HepG2 (cell line): ENCODE data around the gene SH2D5. TPM values are rescaled to one million over a fixed set of nuclear protein-coding genes. Genes with fewer than 3 reads are reported as not detected.
"Not testable (repeated sequence)": the region's sequence is repeated elsewhere in the genome, so short reads cannot be mapped to it uniquely, and the experiment has no call there.

Experiments used
- ATAC-seq: fragments of 200-7000 bp; cut with Tn5 transposase; 3 replicates; pipeline ENCODE4 v1.9.1; 2020; ENCODE audit warnings: mild to moderate bottlenecking, moderate library complexity
- BruUV-seq: library from RNA; stranded (reverse); fragments of 400-500 nt; replicated peaks from 2 replicates; lab custom pipeline; 2021; lab: Mats Ljungman, UMichigan
- CTCF ChIA-PET: fragments of 300-600 bp; formaldehyde crosslinking; extraction: SDS; loops from one replicate; lab custom pipeline; 2021; ENCODE audit warnings: low total read pairs, inconsistent platforms, low intra/inter-chr PET ratio; lab: Yijun Ruan, JAX
- POLR2A ChIA-PET: fragments of 350-600 bp; sonication (Branson Sonifier 250); formaldehyde crosslinking; loops from one replicate; lab custom pipeline; 2020; ENCODE audit warnings: antibody characterized with exemption, inconsistent platforms; lab: Yijun Ruan, JAX
- DNase-seq: peaks from one replicate; pipeline ENCODE4 v3.0.0-alpha.2; 2015; ENCODE audit warnings: low spot score
- FAIRE-seq: peaks from 3 replicates; lab custom pipeline; 2011; peaks lifted over from hg19 to GRCh38; lab: Jason Lieb, UNC
- H2AFZ ChIP-seq: one replicate; pipeline ENCODE4 v1.6.1; 2011; ENCODE audit warnings: low read length, inconsistent platforms
- H3K27ac ChIP-seq: fragments of 300-600 bp; 3 replicates; pipeline ENCODE4 v1.8.0; 2011; ENCODE audit warnings: mixed run types, mild to moderate bottlenecking, mixed read lengths, low read length, inconsistent platforms; ENCODE audit not compliant: insufficient read depth; ENCODE audit errors: extremely low read length
- H3K27me3 ChIP-seq, 2 experiments: fragments of 200-600 bp in 1 of 2; 2 replicates in 1 of 2; 3 replicates in 1 of 2; pipeline versions ENCODE4 v1.6.0 to v1.8.0; 2011; ENCODE audit warnings: low read length in 2 of 2, mild to moderate bottlenecking in 2 of 2, moderate library complexity in 2 of 2, inconsistent platforms in 1 of 2; ENCODE audit not compliant: insufficient read depth in 2 of 2, control insufficient read depth in 1 of 2
- H3K36me3 ChIP-seq, 2 experiments: fragments of 200-600 bp in 1 of 2; replicated peaks in 1 of 2; 2 replicates in 1 of 2; 3 replicates in 1 of 2; pipeline versions ENCODE4 v1.5.1 to v1.8.0; 2011; ENCODE audit warnings: low read length in 2 of 2, inconsistent platforms in 1 of 2; ENCODE audit not compliant: insufficient read depth in 2 of 2, control insufficient read depth in 1 of 2
- H3K4me1 ChIP-seq: 2 replicates; pipeline ENCODE4 v1.5.1; 2012; ENCODE audit warnings: low read length, inconsistent platforms; ENCODE audit not compliant: insufficient read depth
- H3K4me2 ChIP-seq: 2 replicates; pipeline ENCODE4 v1.6.0; 2011; ENCODE audit warnings: low read depth, low read length, inconsistent platforms
- H3K4me3 ChIP-seq, 3 experiments: fragments of 200-600 bp in 1 of 3; sonication (generic), shearing (Covaris generic) in 1 of 3; replicated peaks in 1 of 3; 2 replicates each; pipeline ENCODE4 v1.5.1; 2011 to 2016; ENCODE audit warnings: low read length in 3 of 3, inconsistent platforms in 2 of 3, low read depth in 2 of 3, mild to moderate bottlenecking in 2 of 3, control low read depth in 1 of 3, mixed read lengths in 1 of 3; ENCODE audit not compliant: insufficient read depth in 1 of 3
- H3K79me2 ChIP-seq: one replicate; pipeline ENCODE4 v1.6.1; 2011; ENCODE audit warnings: low read length, inconsistent platforms; ENCODE audit not compliant: insufficient read depth
- H3K9ac ChIP-seq: 2 replicates; pipeline ENCODE4 v1.6.0; 2011; ENCODE audit warnings: mild to moderate bottlenecking, low read depth, low read length, inconsistent platforms; ENCODE audit not compliant: insufficient read depth
- H3K9me3 ChIP-seq: 2 replicates; pipeline ENCODE4 v1.5.1; 2012; ENCODE audit warnings: mild to moderate bottlenecking, low read length
- H4K20me1 ChIP-seq: 2 replicates; pipeline ENCODE4 v1.6.0; 2011; ENCODE audit warnings: inconsistent platforms, mild to moderate bottlenecking, low read length, moderate library complexity; ENCODE audit not compliant: insufficient read depth
- ATF7 ChIP-seq, 2 experiments: fragments of 450-650 bp in 1 of 2; sonication (generic) in 1 of 2; formaldehyde crosslinking in 1 of 2; IDR thresholded peaks; 2 replicates each; pipeline versions ENCODE4 v1.4.0 to v1.6.1; 2016 to 2020; ENCODE audit warnings: antibody characterized with exemption in 1 of 2, mild to moderate bottlenecking in 1 of 2, missing genetic modification reagents in 1 of 2
- STAG1 ChIP-seq: sonication (generic); formaldehyde crosslinking; IDR thresholded peaks from 2 replicates; pipeline ENCODE4 v1.4.0; 2020; ENCODE audit warnings: missing genetic modification reagents
- ZNF777 ChIP-seq: sonication (generic); formaldehyde crosslinking; IDR thresholded peaks from 2 replicates; pipeline ENCODE4 v1.4.0; 2020; ENCODE audit warnings: missing genetic modification reagents
- WGBS: methylation state at CpG from one replicate; pipeline ENCODE4 v1.1.6; 2017; ENCODE audit warnings: low lambda C conversion rate; 5-methylcytosine and 5-hydroxymethylcytosine counted together
- in situ Hi-C: cut with HindIII; loops from 2 replicates; pipeline ENCODE4 v1.10.0; 2017; ENCODE audit warnings: low pct_unique_long_range_greater_than_20kb; ENCODE audit not compliant: extremely low pct_ligation_motif_present
- intact Hi-C: fragments of 100-400 bp; cut with micrococcal nuclease; formaldehyde crosslinking; loops from one replicate; pipeline ENCODE4 v1.10.0; 2022; ENCODE audit not compliant: unreplicated experiment
- polyA plus RNA-seq, 8 experiments: library from polyadenylated mRNA; depleted of rRNA in 3 of 8; stranded (reverse) in 7 of 8; unstranded in 1 of 8; fragments of >200 nt; fragmentation: Illumina TruSeq in 4 of 8; extraction: Trizol in 4 of 8; gene quantifications; 2 replicates each; pipeline versions ENCODE4 v1.2.1 to v1.2.3, GENCODE V29; 2011 to 2016; ENCODE audit warnings: low read depth in 4 of 8, missing spikeins in 1 of 8, mixed read lengths in 1 of 8; ENCODE audit not compliant: insufficient read depth in 1 of 8
- total RNA-seq, 5 experiments: library from RNA; depleted of rRNA; stranded (reverse); fragments of >200 nt; fragmentation: Illumina TruSeq; extraction: Trizol; gene quantifications; 2 replicates each; pipeline ENCODE4 v1.2.3, GENCODE V29; 2016; ENCODE audit warnings: low read depth in 1 of 5
- TF ChIP-seq, protein P1 (sequence below), 2 experiments: fragments of 450-650 bp in 1 of 2; sonication (generic) in 1 of 2; formaldehyde crosslinking; IDR thresholded peaks; 2 replicates each; pipeline versions ENCODE4 v1.5.0 to v1.8.0; 2020 to 2022; ENCODE audit warnings: mild to moderate bottlenecking in 1 of 2, missing genetic modification reagents in 1 of 2
- TF ChIP-seq, protein P2 (sequence below): sonication (generic); formaldehyde crosslinking; IDR thresholded peaks from 2 replicates; pipeline ENCODE4 v1.9.0; 2021; ENCODE audit warnings: missing genetic modification reagents, borderline replicate concordance
- TF ChIP-seq, protein P3 (sequence below): sonication (generic); formaldehyde crosslinking; IDR thresholded peaks from 2 replicates; pipeline ENCODE4 v1.4.0; 2020; ENCODE audit warnings: low read depth, mild to moderate bottlenecking, missing genetic modification reagents
- TF ChIP-seq, protein P4 (sequence below): IDR thresholded peaks from 2 replicates; pipeline ENCODE4 v1.6.1; 2018; ENCODE audit warnings: missing genetic modification reagents

Gene SH2D5
- total and polyA plus RNA-seq, 2 of the 13 experiments (the other 11 are each of a cell fraction or from before 2014, with no cell fraction given), result 1.2 to 3.4 TPM

DNA sequence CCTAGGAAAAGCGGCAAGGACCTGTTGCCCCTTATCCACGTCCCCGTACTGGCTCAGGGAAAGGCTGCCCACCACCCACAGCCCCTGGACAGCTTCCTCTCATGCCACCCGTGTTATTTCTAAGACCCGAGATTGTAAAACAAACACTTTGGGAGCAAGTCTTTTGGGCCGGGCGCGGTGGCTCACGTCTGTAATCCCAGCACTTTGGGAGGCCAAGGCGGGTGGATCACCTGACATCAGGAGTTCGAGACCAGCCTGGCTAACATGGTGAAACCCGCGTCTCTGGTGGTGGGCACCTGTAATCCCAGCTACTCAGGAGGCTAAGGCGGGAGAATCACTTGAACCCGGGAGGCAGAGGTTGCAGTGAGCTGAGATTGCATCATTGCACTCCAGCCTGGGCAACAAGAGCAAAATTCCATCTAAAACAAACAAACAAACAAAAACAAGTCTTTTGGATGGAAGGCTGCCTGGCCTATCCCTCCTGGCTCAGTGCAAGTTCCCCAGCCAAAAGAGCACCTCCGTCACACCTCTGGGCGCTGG is 14.1 kb downstream of the SH2D5 start:
- POLR2A ChIA-PET, result interaction anchor here (1.2 kb wide), 1 partner anchor 69 kb away, joined by 5 read pairs; the partner anchor contains the start of gene HP1BP3
- H3K9me3 ChIP-seq; ATAC-seq; H3K79me2 ChIP-seq; H4K20me1 ChIP-seq; intact Hi-C loops; FAIRE-seq; H2AFZ ChIP-seq; H3K27ac ChIP-seq; BruUV-seq; H3K9ac ChIP-seq; DNase-seq; in situ Hi-C loops; CTCF ChIA-PET; H3K36me3 ChIP-seq; TF ChIP-seq ATF7 (CRISPR knock-in tag; IDR thresholded peaks at IDR 0.05): not testable (repeated sequence)
- TF ChIP-seq, protein P1, sequence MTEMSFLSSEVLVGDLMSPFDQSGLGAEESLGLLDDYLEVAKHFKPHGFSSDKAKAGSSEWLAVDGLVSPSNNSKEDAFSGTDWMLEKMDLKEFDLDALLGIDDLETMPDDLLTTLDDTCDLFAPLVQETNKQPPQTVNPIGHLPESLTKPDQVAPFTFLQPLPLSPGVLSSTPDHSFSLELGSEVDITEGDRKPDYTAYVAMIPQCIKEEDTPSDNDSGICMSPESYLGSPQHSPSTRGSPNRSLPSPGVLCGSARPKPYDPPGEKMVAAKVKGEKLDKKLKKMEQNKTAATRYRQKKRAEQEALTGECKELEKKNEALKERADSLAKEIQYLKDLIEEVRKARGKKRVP (CRISPR knock-in tag; IDR thresholded peaks at IDR 0.05), result 0 out of 4 replicates have a peak, but pooled peaks of 1 of the 2 experiments have one; percentile 34
- 0 out of 2 replicates have a peak, but pooled peaks have one; percentile 20 for TF ChIP-seq ATF7 (IDR thresholded peaks at IDR 0.05)
- Histone ChIP-seq H3K27me3 (peaks cover 8 to 28% of the 10 kb centered on the region in 2 experiments), H3K4me2 (peak overlapping the region; percentile 74), H3K4me1 (peaks cover 27% of the 10 kb centered on the region), H3K4me3 (peak overlapping the region in 1 of 3 experiments; percentile 64; a peak in 1 of 6 replicates)
- 63% methylated on average over 15 of the region's 17 CpGs for WGBS

DNA sequence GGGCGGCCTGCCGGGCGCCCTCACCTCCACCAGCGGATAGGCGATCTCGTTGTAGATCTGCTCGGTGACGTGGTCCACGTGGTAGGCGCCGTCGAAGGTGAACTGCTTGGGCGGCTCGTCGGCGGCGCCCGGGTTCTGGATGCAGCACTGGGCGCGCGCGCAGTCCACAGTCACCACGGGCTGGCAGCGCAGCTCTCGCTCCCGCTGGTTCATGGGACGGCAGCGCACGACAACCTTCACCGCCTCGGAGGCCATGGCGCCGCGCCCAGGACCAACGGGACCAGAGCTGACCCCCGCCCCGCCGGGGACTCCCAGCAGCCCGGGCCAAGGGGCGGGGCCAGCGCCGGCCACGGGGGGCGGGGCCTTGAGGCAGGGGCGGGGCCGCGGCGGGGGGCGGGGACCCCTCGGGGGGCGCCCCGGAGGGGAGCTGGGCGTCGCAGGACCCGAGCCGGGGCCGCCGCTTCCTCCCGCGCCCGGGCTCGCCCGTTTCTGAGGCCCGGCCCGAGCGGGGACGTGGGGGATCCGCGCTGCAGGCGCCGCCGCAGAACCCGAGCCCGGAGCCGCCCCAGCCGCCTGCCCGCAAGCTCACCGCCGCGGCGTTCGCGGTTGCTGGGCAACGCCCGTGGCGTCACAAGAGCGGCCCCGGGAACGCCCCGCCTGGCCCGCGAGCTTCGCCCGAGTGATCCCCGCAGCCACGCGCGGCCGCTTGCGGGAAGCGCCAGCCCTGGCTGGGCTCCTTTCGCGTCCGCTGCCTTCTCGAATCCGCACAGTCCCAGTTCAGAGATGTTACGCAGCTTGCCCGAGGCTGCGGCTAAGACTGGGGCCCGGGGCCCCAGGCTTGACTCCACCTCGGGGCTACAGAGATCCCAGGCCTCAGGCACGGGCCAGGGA is 14.8 kb downstream of the SH2D5 start, which contains the start of gene KIF17:
Gene KIF17 (minus strand): TSS at position 556 of the 891 bp plus-strand sequence. CDS start 301 bp downstream, at position 255.
- ChIA-PET POLR2A (interaction anchor here (0.8 to 1.2 kb wide), 2 partner anchors 16 to 69 kb away, joined by 3 to 5 read pairs; partner anchors contain the start of gene HP1BP3), CTCF (no interaction called here)
- no peak within 1 kb of the TSS for H2AFZ ChIP-seq
- H3K79me2 ChIP-seq, result no peaks in the 10 kb centered on the region
- ATAC-seq (peak; percentile 61), DNase-seq (no peak), FAIRE-seq (no peak)
- no peak within 1 kb of the TSS for H3K9ac ChIP-seq
- H4K20me1 ChIP-seq, result no peaks in the 10 kb centered on the region
- peaks cover 8 to 28% of the 10 kb centered on the region in 2 experiments for H3K27me3 ChIP-seq
- 7% methylated on average over 11 of the region's 112 CpGs for WGBS
- H3K36me3 ChIP-seq, result no peaks in the 10 kb centered on the region
- BruUV-seq, result no TSS peak
- H3K27ac ChIP-seq, result no peak within 1 kb of the TSS
- intact Hi-C loops (no loop called here), in situ Hi-C loops (no loop called here)
- peak within 1 kb of the TSS; percentile 74 for H3K4me2 ChIP-seq
- no peaks in the 10 kb centered on the region for H3K9me3 ChIP-seq
- peaks cover 30% of the 10 kb centered on the region for H3K4me1 ChIP-seq
- H3K4me3 ChIP-seq, result peak within 1 kb of the TSS; percentile 36 to 64 (median 49); a peak in 5 of 6 replicates
- TF ChIP-seq ZNF777 (peak; percentile 79), STAG1 (no peak)
- TF ChIP-seq, protein P2, sequence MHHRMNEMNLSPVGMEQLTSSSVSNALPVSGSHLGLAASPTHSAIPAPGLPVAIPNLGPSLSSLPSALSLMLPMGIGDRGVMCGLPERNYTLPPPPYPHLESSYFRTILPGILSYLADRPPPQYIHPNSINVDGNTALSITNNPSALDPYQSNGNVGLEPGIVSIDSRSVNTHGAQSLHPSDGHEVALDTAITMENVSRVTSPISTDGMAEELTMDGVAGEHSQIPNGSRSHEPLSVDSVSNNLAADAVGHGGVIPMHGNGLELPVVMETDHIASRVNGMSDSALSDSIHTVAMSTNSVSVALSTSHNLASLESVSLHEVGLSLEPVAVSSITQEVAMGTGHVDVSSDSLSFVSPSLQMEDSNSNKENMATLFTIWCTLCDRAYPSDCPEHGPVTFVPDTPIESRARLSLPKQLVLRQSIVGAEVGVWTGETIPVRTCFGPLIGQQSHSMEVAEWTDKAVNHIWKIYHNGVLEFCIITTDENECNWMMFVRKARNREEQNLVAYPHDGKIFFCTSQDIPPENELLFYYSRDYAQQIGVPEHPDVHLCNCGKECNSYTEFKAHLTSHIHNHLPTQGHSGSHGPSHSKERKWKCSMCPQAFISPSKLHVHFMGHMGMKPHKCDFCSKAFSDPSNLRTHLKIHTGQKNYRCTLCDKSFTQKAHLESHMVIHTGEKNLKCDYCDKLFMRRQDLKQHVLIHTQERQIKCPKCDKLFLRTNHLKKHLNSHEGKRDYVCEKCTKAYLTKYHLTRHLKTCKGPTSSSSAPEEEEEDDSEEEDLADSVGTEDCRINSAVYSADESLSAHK (CRISPR knock-in tag), result no peak
- TF ChIP-seq, protein P3, sequence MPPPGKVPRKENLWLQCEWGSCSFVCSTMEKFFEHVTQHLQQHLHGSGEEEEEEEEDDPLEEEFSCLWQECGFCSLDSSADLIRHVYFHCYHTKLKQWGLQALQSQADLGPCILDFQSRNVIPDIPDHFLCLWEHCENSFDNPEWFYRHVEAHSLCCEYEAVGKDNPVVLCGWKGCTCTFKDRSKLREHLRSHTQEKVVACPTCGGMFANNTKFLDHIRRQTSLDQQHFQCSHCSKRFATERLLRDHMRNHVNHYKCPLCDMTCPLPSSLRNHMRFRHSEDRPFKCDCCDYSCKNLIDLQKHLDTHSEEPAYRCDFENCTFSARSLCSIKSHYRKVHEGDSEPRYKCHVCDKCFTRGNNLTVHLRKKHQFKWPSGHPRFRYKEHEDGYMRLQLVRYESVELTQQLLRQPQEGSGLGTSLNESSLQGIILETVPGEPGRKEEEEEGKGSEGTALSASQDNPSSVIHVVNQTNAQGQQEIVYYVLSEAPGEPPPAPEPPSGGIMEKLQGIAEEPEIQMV, result peak; percentile 96
- TF ChIP-seq, protein P4, sequence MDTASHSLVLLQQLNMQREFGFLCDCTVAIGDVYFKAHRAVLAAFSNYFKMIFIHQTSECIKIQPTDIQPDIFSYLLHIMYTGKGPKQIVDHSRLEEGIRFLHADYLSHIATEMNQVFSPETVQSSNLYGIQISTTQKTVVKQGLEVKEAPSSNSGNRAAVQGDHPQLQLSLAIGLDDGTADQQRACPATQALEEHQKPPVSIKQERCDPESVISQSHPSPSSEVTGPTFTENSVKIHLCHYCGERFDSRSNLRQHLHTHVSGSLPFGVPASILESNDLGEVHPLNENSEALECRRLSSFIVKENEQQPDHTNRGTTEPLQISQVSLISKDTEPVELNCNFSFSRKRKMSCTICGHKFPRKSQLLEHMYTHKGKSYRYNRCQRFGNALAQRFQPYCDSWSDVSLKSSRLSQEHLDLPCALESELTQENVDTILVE (CRISPR knock-in tag), result no peak
